Body of pancreas (tissue), 4 donors: ENCODE measurements around the gene RAPGEF4. TPM values are rescaled to one million over a fixed set of nuclear protein-coding genes. Genes with fewer than 3 reads are reported as not detected.
A peak's percentile ranks its signal among the peaks of the same experiment; 100 is the strongest.

Experiments used
- ATAC-seq: fragments of 150-250 bp; one replicate; pipeline ENCODE4 v1.9.1; 2016
- DNase-seq, 4 donors: peaks; one replicate each; pipeline ENCODE4 v3.0.0-alpha.2; 2019
- H3K27ac ChIP-seq, 4 donors: fragments of 200-600 bp; sonication (generic); 1 replicate in 3 of 4; 2 replicates in 1 of 4; pipeline versions ENCODE4 v1.5.1 to v1.6.1; 2016 to 2019; ENCODE audit warnings: mild to moderate bottlenecking in 1 of 4, mixed read lengths in 1 of 4, moderate library complexity in 1 of 4
- H3K27me3 ChIP-seq, 2 donors: fragments of 200-600 bp; sonication (generic); one replicate each; pipeline ENCODE4 v1.6.0; 2016; ENCODE audit warnings: mild to moderate bottlenecking in 1 of 2
- H3K36me3 ChIP-seq, 2 donors: fragments of 200-600 bp; sonication (generic); replicated peaks in 1 of 2; 2 replicates each; pipeline ENCODE4 v1.5.1; 2016; ENCODE audit warnings: low read depth in 2 of 2; ENCODE audit not compliant: insufficient read depth in 1 of 2
- H3K4me1 ChIP-seq: fragments of 200-600 bp; sonication (generic); one replicate; pipeline ENCODE4 v1.6.0; 2016
- H3K4me3 ChIP-seq, 2 donors: fragments of 200-600 bp; sonication (generic); 1 replicate in 1 of 2; 2 replicates in 1 of 2; pipeline ENCODE4 v1.5.1; 2016 to 2019
- H3K9me3 ChIP-seq, 3 donors: fragments of 200-600 bp; sonication (generic); 1 replicate in 2 of 3; 2 replicates in 1 of 3; pipeline ENCODE4 v1.5.1; 2016
- CTCF ChIP-seq, 7 experiments: fragments of 450-650 bp in 4 of 7; fragments of 200-600 bp in 3 of 7; sonication (generic) in 3 of 7; IDR thresholded peaks; one replicate each; pipeline ENCODE4 v1.5.1; 2016 to 2019; ENCODE audit warnings: antibody characterized with exemption in 7 of 7
- POLR2A ChIP-seq, 3 donors: fragments of 450-650 bp; IDR thresholded peaks; one replicate each; pipeline ENCODE4 v1.6.1; 2016; ENCODE audit warnings: antibody characterized with exemption in 3 of 3, mild to moderate bottlenecking in 2 of 3
- WGBS, 2 donors: methylation state at CpG; one replicate each; pipeline ENCODE4 v1.1.5; 2017; 5-methylcytosine and 5-hydroxymethylcytosine counted together
- intact Hi-C: fragments of 100-400 bp; cut with DNase I; formaldehyde crosslinking; loops from one replicate; pipeline ENCODE4 v1.15.1; 2023
- total RNA-seq, 2 donors: library from RNA; depleted of rRNA; stranded (reverse); fragments of >200 nt; gene quantifications; one replicate each; pipeline ENCODE4 v1.1.0, GENCODE V29; 2016

The RAPGEF4 gene
- total RNA-seq, 2 donors from 2014 or later, result 4.7 to 22.4 TPM

GRCh38 chr2:172821370-172822338, 86.0 kb downstream of the RAPGEF4 start:
- 87% methylated on average over 7 of the region's 7 CpGs for whole genome bisulfite sequencing, 2 donors
- Histone ChIP-seq H3K4me3 (no peak overlapping the region), H3K36me3 (no peaks in the 10 kb centered on the region), H3K9me3 (no peaks in the 10 kb centered on the region), H3K4me1 (no peaks in the 10 kb centered on the region), H3K27me3 (no peaks in the 10 kb centered on the region), H3K27ac (no peak overlapping the region)
- TF ChIP-seq POLR2A (IDR thresholded peaks at IDR 0.05), result no peak
- no peak for TF ChIP-seq CTCF (IDR thresholded peaks at IDR 0.05)
- ATAC-seq, result peak; percentile 27
- no peak for DNase-seq
- intact Hi-C loops, result no loop called here

GRCh38 chr2:172822585-172822984, 86.9 kb downstream of the RAPGEF4 start:
- no peak overlapping the region for H3K4me3 ChIP-seq
- no peak overlapping the region for H3K27ac ChIP-seq
- 81 to 84% methylated on average over 6 of the region's 6 CpGs for WGBS, 2 donors

GRCh38 chr2:172823261-172823850, 87.7 kb downstream of the RAPGEF4 start:
- H3K27me3 ChIP-seq, result no peaks in the 10 kb centered on the region
- no peaks in the 10 kb centered on the region for H3K36me3 ChIP-seq
- no peak overlapping the region for H3K4me3 ChIP-seq
- intact Hi-C loops, result no loop called here
- H3K27ac ChIP-seq, result no peak overlapping the region
- TF ChIP-seq POLR2A (IDR thresholded peaks at IDR 0.05) (no peak), CTCF (IDR thresholded peaks at IDR 0.05) (no peak)
- no peaks in the 10 kb centered on the region for H3K4me1 ChIP-seq
- WGBS, 2 donors, result 70 to 78% methylated on average over 6 to 7 of the region's 7 CpGs
- ATAC-seq, result no peak
- no peaks in the 10 kb centered on the region for H3K9me3 ChIP-seq
- DNase-seq, result no peak

More at GRCh38 chr2:172822585-172822984, 86.9 kb downstream of the RAPGEF4 start:
- DNase-seq (no peak), ATAC-seq (no peak)
- Histone ChIP-seq H3K36me3 (no peaks in the 10 kb centered on the region), H3K4me1 (no peaks in the 10 kb centered on the region), H3K9me3 (no peaks in the 10 kb centered on the region), H3K27me3 (no peaks in the 10 kb centered on the region)
- intact Hi-C loops, result no loop called here
- TF ChIP-seq POLR2A (IDR thresholded peaks at IDR 0.05) (no peak), CTCF (IDR thresholded peaks at IDR 0.05) (no peak)

- Histone ChIP-seq H3K36me3 (no peaks in the 10 kb centered on the region), H3K27ac (no peak overlapping the region), H3K4me1 (no peaks in the 10 kb centered on the region), H3K4me3 (no peak overlapping the region), H3K27me3 (no peaks in the 10 kb centered on the region), H3K9me3 (no peaks in the 10 kb centered on the region)
- no peak for DNase-seq
- intact Hi-C loops, result no loop called here
- no peak for TF ChIP-seq CTCF (IDR thresholded peaks at IDR 0.05)
- WGBS, 2 donors, result 93% methylated on average over 3 of the region's 3 CpGs
- no peak for ATAC-seq
These were observed 90.9 kb downstream of the RAPGEF4 start for GRCh38 chr2:172826522-172826921.
